Mesendoderm (in vitro differentiated cells): ENCODE measurements around the gene TBCD.
"Not testable (repeated sequence)": the region's sequence is repeated elsewhere in the genome, so short reads cannot be mapped to it uniquely, and the experiment has no call there.

ENCODE experiments used
- DNase-seq: peaks from one replicate; pipeline ENCODE4 v3.0.0; 2013
- H2AK5ac ChIP-seq: 2 replicates; pipeline ENCODE4 v1.6.1; 2013; ENCODE audit warnings: low read length, inconsistent platforms
- H2BK120ac ChIP-seq: 2 replicates; pipeline ENCODE4 v1.6.1; 2013; ENCODE audit warnings: low read depth, mild to moderate bottlenecking, low read length, moderate library complexity, mixed read lengths
- H2BK15ac ChIP-seq: replicated peaks from 2 replicates; pipeline ENCODE4 v1.6.1; 2013; ENCODE audit warnings: low read depth, mild to moderate bottlenecking, moderate library complexity
- H2BK5ac ChIP-seq: 2 replicates; pipeline ENCODE4 v1.6.1; 2013; ENCODE audit warnings: low read length, inconsistent platforms
- H3K18ac ChIP-seq: 2 replicates; pipeline ENCODE4 v1.6.1; 2013; ENCODE audit warnings: mild to moderate bottlenecking, low read length, mixed read lengths
- H3K23ac ChIP-seq: one replicate; pipeline ENCODE4 v1.6.1; 2013; ENCODE audit warnings: low read length
- H3K27ac ChIP-seq: 2 replicates; pipeline ENCODE4 v1.5.1; 2013; ENCODE audit warnings: low read depth, mild to moderate bottlenecking, inconsistent platforms, low read length, moderate library complexity
- H3K27me3 ChIP-seq: 2 replicates; pipeline ENCODE4 v1.6.1; 2013; ENCODE audit warnings: low read length, control low read depth, mild to moderate bottlenecking, inconsistent platforms; ENCODE audit not compliant: insufficient read depth, poor library complexity
- H3K36me3 ChIP-seq: 2 replicates; pipeline ENCODE4 v1.6.1; 2013; ENCODE audit warnings: low read length, inconsistent platforms; ENCODE audit not compliant: control insufficient read depth, insufficient read depth
- H3K4ac ChIP-seq: one replicate; pipeline ENCODE4 v1.6.1; 2013; ENCODE audit warnings: low read depth, mild to moderate bottlenecking, low read length, moderate library complexity
- H3K4me1 ChIP-seq: 2 replicates; pipeline ENCODE4 v1.6.1; 2013; ENCODE audit warnings: low read depth, low read length, inconsistent platforms; ENCODE audit not compliant: control insufficient read depth
- H3K4me2 ChIP-seq: 2 replicates; pipeline ENCODE4 v1.6.1; 2013; ENCODE audit warnings: low read length
- H3K4me3 ChIP-seq: 2 replicates; pipeline ENCODE4 v1.5.1; 2013; ENCODE audit warnings: mild to moderate bottlenecking, low read length
- H3K56ac ChIP-seq: one replicate; pipeline ENCODE4 v1.6.1; 2013; ENCODE audit warnings: low read length
- H3K79me1 ChIP-seq: 2 replicates; pipeline ENCODE4 v1.6.1; 2013; ENCODE audit warnings: low read length, inconsistent platforms
- H3K79me2 ChIP-seq: 2 replicates; pipeline ENCODE4 v1.6.1; 2013; ENCODE audit warnings: mild to moderate bottlenecking, low read length; ENCODE audit not compliant: control insufficient read depth, insufficient read depth
- H3K9ac ChIP-seq: 2 replicates; pipeline ENCODE4 v1.6.1; 2013; ENCODE audit warnings: low read length, inconsistent platforms
- H4K5ac ChIP-seq: one replicate; pipeline ENCODE4 v1.6.1; 2013; ENCODE audit warnings: low read length
- H4K8ac ChIP-seq: one replicate; pipeline ENCODE4 v1.6.1; 2013; ENCODE audit warnings: low read depth, mild to moderate bottlenecking, control low read depth, low read length, moderate library complexity
- WGBS: extraction: QIAGEN DNeasy Blood & Tissue Kit; methylation state at CpG from one replicate; pipeline ENCODE4 v1.1.7; 2013; ENCODE audit warnings: low lambda C conversion rate, missing lambda C conversion rate; ENCODE audit not compliant: insufficient coverage; ENCODE audit errors: extremely low coverage; 5-methylcytosine and 5-hydroxymethylcytosine counted together

The TBCD gene

DNA sequence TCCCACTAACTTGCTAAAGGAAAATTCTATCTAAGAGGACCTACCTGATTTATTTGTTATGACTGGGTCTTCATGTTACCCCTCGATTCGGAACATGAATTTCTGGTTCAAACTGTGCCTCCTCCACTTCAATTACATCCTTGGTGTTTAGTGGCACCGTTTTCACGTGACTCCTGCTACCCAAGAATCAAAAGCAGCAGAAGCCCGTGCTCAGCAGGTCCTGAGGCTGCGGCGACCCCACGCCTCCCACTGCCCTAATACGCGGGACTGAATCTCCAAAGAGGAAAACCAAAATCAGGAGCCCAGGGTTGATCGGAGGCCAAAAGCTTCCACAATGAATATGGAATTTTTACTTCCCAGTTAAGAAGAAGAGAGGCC lies 233.6 kb downstream of the TBCD start:
- Histone ChIP-seq H3K18ac (no peak overlapping the region), H3K27me3 (no peaks in the 10 kb centered on the region), H4K5ac (no peak overlapping the region), H3K4me2 (no peak overlapping the region), H2AK5ac (no peak overlapping the region), H3K23ac (no peak overlapping the region), H3K56ac (no peak overlapping the region), H3K79me1 (no peaks in the 10 kb centered on the region), H3K4me1 (no peaks in the 10 kb centered on the region), H2BK15ac (no peak overlapping the region), H4K8ac (no peak overlapping the region), H3K79me2 (no peaks in the 10 kb centered on the region), H3K4ac (no peak overlapping the region), H3K4me3 (no peak overlapping the region), H2BK5ac (no peak overlapping the region), H2BK120ac (no peak overlapping the region), H3K27ac (no peak overlapping the region), H3K36me3 (no peaks in the 10 kb centered on the region), H3K9ac (no peak overlapping the region)
- no CpG with 5 or more reads among the region's 11 CpGs for WGBS
- no peak for DNase-seq

DNA sequence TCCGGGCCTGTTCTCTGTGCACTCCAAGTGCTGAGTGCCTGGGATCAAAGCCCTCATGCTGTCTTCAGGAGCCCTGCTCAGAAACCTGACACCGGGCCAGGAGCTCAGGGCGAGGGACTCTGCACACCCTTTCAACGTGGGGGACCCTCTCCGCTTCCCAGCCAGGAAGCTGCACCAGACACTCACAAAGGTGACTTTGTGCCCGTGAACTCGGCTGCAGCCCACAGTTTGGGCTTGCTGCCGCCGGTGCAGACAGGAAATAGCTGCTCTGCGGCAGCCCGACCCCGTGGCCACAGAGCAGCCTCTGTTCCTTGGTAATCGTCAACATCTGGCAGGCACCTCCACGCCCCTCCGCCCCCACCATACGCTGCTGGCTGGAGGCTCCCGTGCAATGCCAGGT lies 234.1 kb downstream of the TBCD start:
- Histone ChIP-seq H3K4me3 (no peak overlapping the region), H2BK5ac (no peak overlapping the region), H3K23ac (no peak overlapping the region), H3K79me1 (no peaks in the 10 kb centered on the region), H3K18ac (no peak overlapping the region), H2BK120ac (no peak overlapping the region), H3K27me3 (no peaks in the 10 kb centered on the region), H2BK15ac (no peak overlapping the region), H4K5ac (no peak overlapping the region), H3K4me1 (no peaks in the 10 kb centered on the region), H3K4me2 (no peak overlapping the region), H3K4ac (no peak overlapping the region), H2AK5ac (no peak overlapping the region), H3K56ac (no peak overlapping the region), H3K9ac (no peak overlapping the region), H3K79me2 (no peaks in the 10 kb centered on the region), H3K36me3 (no peaks in the 10 kb centered on the region), H4K8ac (no peak overlapping the region), H3K27ac (no peak overlapping the region)
- no CpG with 5 or more reads among the region's 17 CpGs for WGBS
- peak; percentile 14 for DNase-seq

DNA sequence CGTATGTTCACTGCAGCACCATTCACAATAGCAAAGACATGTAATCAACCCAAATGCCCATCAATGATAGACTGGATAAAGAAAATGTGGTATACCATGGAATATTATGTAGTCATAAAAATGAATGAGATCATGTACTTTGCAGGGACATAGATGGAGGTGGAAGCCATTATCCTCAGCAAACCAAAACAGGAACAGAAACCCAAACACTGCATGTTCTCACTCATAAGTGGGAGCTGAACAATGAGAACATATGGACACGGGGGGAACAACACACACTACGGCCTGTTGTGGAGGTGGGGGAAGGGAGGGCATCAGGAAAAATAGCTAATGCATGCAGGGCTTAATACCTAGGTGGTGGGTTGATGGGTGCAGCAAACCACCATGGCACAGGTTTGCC lies 237.2 kb downstream of the TBCD start:
- H3K23ac ChIP-seq, H2BK120ac ChIP-seq, H3K9ac ChIP-seq, H3K27ac ChIP-seq, H3K4me2 ChIP-seq, H3K27me3 ChIP-seq, H3K4ac ChIP-seq, H3K79me1 ChIP-seq, H2BK5ac ChIP-seq, H2AK5ac ChIP-seq, H4K5ac ChIP-seq, DNase-seq, H3K18ac ChIP-seq, H2BK15ac ChIP-seq, H3K4me3 ChIP-seq, H3K4me1 ChIP-seq, H3K36me3 ChIP-seq, H3K79me2 ChIP-seq, H3K56ac ChIP-seq, H4K8ac ChIP-seq: not testable (repeated sequence)
- WGBS, result no CpG with 5 or more reads among the region's 3 CpGs

DNA sequence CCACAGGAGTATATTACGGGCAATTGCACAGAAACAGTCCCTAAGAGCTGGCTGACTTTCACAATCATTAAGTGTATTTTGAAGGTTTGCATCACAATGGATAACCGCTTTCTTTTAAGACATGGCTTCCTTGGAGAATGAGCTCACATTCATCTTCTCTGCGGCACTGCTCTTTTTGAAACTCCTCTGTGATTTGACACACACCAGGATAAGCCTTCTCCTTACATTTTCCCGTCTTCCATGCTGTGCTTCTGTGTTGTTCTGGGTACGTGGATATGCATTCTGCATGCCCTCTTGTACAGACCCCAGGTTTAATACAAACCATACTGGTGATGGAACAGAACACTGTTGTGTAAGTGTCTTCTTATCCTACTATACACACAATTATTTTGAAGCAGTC lies 238.0 kb downstream of the TBCD start:
- WGBS, result no CpG with 5 or more reads among the region's 5 CpGs
- Histone ChIP-seq H2BK15ac (no peak overlapping the region), H3K27ac (no peak overlapping the region), H3K4me2 (no peak overlapping the region), H3K56ac (no peak overlapping the region), H2BK5ac (no peak overlapping the region), H3K79me2 (no peaks in the 10 kb centered on the region), H3K4me1 (no peaks in the 10 kb centered on the region), H3K27me3 (no peaks in the 10 kb centered on the region), H3K9ac (no peak overlapping the region), H3K23ac (no peak overlapping the region), H4K5ac (no peak overlapping the region), H3K36me3 (no peaks in the 10 kb centered on the region), H3K4me3 (no peak overlapping the region), H2BK120ac (no peak overlapping the region), H2AK5ac (no peak overlapping the region), H3K4ac (no peak overlapping the region), H3K18ac (no peak overlapping the region), H4K8ac (no peak overlapping the region), H3K79me1 (no peaks in the 10 kb centered on the region)
- no peak for DNase-seq

DNA sequence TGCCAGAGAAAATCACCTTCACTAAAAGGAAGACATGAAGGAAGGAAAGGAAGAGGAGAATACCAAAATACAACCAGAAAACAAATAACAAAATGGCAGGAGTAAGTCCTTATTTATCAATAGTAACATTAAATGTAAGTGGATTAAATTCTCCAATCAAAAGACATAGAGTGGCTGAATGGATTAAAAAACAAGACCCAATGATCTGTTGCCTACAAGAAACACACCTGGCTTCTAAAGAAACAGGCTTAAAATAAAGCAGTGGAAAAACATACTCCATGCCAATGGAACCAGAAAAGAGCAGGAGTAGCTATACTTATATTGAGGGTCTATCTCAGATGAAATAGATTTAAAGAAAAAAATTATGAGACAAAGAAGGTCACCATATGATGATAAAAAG lies 241.1 kb downstream of the TBCD start:
- no peak for DNase-seq
- H3K4me3 ChIP-seq, result no peak overlapping the region
- no peak overlapping the region for H2BK15ac ChIP-seq

More for the DNA sequence above, 241.1 kb downstream of the TBCD start:
- H3K27me3 ChIP-seq, result no peaks in the 10 kb centered on the region
- no peak overlapping the region for H2BK5ac ChIP-seq
- H3K56ac ChIP-seq, result no peak overlapping the region
- no peak overlapping the region for H3K4me2 ChIP-seq
- no peak overlapping the region for H2BK120ac ChIP-seq
- H3K4ac ChIP-seq, result no peak overlapping the region
- H3K23ac ChIP-seq, result no peak overlapping the region
- no peak overlapping the region for H3K27ac ChIP-seq
- H4K5ac ChIP-seq, result no peak overlapping the region
- no peak overlapping the region for H4K8ac ChIP-seq
- no peak overlapping the region for H3K18ac ChIP-seq
- H3K36me3 ChIP-seq, result no peaks in the 10 kb centered on the region
- H2AK5ac ChIP-seq, result no peak overlapping the region
- no peaks in the 10 kb centered on the region for H3K79me2 ChIP-seq
- no peaks in the 10 kb centered on the region for H3K4me1 ChIP-seq
- no peaks in the 10 kb centered on the region for H3K79me1 ChIP-seq
- no peak overlapping the region for H3K9ac ChIP-seq
